Vagina (tissue), 2 donors: ENCODE measurements around the gene TOP3A.
"Not testable (repeated sequence)": the region's sequence is repeated elsewhere in the genome, so short reads cannot be mapped to it uniquely, and the experiment has no call there.

Experiments used
- CTCF ChIP-seq, 3 experiments: fragments of 450-650 bp in 2 of 3; fragments of 200-600 bp in 1 of 3; sonication (generic) in 1 of 3; IDR thresholded peaks; one replicate each; pipeline ENCODE4 v1.5.1; 2017 to 2019; ENCODE audit warnings: antibody characterized with exemption in 3 of 3, mild to moderate bottlenecking in 2 of 3, moderate library complexity in 2 of 3
- POLR2A ChIP-seq, 2 donors: fragments of 450-650 bp; IDR thresholded peaks; one replicate each; pipeline ENCODE4 v1.6.1; 2017; ENCODE audit warnings: antibody characterized with exemption in 2 of 2, mild to moderate bottlenecking in 2 of 2, moderate library complexity in 2 of 2

- TF ChIP-seq POLR2A, CTCF (IDR thresholded peaks at IDR 0.05): not testable (repeated sequence)
Measured at GRCh38 chr17:18303206-18303605, 11.6 kb downstream of the TOP3A start.
